ENCODE data around the gene ZNF750. TPM values are rescaled to one million over a fixed set of nuclear protein-coding genes. Genes with fewer than 3 reads are reported as not detected.

The ZNF750 gene
- total and polyA plus RNA-seq, 8 donors: 9.5 TPM; not detected in 7

DNA sequence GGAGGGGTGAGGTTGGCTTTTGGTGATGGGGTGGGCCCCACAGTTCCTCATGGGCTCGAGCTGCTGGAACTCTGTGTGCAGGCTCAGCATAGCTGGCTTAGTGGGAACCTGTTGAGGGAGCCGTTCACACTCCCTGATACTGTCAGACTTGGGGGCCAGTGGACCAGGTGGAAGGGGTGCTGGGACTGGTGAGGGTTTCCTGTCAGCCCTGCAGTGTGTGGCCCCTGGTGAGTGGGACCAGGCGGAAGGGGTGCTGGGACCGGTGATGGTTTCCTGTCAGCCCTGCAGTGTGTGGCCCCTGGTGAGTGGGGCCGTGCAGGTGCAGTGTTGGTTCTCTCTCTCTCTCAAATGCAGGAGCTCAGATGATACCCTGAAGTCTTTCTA, 45.1 kb upstream of the ZNF750 start:
- Histone ChIP-seq H3K4me3 (no peak overlapping the region), H3K4me1 (peaks cover 49 to 94% (median 82%) of the 10 kb centered on the region in 4 donors), H3K27me3 (no peaks in the 10 kb centered on the region), H3K27ac (peak overlapping the region; percentile 53 to 91 (median 87)), H3K9me3 (no peaks in the 10 kb centered on the region), H3K36me3 (peaks cover 0 to 4% (median 3%) of the 10 kb centered on the region in 4 donors)
- intact Hi-C loops (cut with DNase I; ENCODE audit: low total_unique reads): no loop called here
- WGBS, 5 donors: 58 to 72% (median 61%) methylated on average over 5 of the region's 5 CpGs
- no peak for DNase-seq
- TF ChIP-seq POLR2AphosphoS5 (IDR thresholded peaks at IDR 0.05): no peak
- no peak for TF ChIP-seq POLR2A (IDR thresholded peaks at IDR 0.05)

DNA sequence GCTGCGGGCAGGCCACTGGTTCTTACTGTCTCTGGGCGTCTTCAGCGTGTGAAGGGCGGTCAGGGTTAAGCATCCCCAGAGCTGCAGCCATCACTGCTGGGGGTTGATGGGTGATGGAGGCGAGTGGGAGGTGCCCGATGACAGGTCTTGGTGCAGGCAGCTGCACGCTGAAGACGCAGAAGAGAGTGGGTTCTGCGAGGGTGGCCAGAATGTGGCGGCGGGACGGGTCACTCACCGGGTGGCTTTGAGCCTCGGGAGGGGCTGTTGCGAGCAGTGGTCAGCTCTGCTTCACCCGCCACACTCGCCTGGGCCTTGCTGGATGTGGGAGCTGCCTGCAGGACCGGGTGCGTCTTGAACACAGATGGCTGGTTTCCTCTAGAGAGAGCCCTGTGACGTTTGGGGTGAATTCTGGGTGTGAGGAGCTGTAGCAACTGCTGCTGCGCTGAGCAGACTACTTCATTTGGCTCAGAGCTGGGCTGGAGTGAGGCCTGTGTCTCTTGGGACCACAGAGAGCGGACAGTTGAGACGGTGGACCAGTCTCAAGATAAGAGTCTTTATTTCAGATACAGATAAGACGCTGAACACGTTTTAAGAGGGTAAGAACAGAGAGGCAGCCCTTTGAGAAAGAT, 44.6 kb upstream of the ZNF750 start:
- WGBS, 5 donors: 72 to 78% (median 75%) methylated on average over 18 to 25 of the region's 25 CpGs
- no peaks in the 10 kb centered on the region for H3K27me3 ChIP-seq
- H3K36me3 ChIP-seq: peaks cover 0 to under 1% (median 0%) of the 10 kb centered on the region in 4 donors
- H3K4me1 ChIP-seq: peaks cover 47 to 93% (median 79%) of the 10 kb centered on the region in 4 donors
- H3K9me3 ChIP-seq: no peaks in the 10 kb centered on the region
- intact Hi-C loops (cut with DNase I; ENCODE audit: low total_unique reads): no loop called here
- peak in 1 of 2 donors; percentile 56 for DNase-seq
- no peak overlapping the region for H3K4me3 ChIP-seq
- TF ChIP-seq EP300 (IDR thresholded peaks at IDR 0.05) (no peak), POLR2AphosphoS5 (IDR thresholded peaks at IDR 0.05) (no peak), POLR2A (IDR thresholded peaks at IDR 0.05) (no peak)
- TF ChIP-seq, protein P1, sequence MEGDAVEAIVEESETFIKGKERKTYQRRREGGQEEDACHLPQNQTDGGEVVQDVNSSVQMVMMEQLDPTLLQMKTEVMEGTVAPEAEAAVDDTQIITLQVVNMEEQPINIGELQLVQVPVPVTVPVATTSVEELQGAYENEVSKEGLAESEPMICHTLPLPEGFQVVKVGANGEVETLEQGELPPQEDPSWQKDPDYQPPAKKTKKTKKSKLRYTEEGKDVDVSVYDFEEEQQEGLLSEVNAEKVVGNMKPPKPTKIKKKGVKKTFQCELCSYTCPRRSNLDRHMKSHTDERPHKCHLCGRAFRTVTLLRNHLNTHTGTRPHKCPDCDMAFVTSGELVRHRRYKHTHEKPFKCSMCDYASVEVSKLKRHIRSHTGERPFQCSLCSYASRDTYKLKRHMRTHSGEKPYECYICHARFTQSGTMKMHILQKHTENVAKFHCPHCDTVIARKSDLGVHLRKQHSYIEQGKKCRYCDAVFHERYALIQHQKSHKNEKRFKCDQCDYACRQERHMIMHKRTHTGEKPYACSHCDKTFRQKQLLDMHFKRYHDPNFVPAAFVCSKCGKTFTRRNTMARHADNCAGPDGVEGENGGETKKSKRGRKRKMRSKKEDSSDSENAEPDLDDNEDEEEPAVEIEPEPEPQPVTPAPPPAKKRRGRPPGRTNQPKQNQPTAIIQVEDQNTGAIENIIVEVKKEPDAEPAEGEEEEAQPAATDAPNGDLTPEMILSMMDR (IDR thresholded peaks at IDR 0.05): no peak
- H3K27ac ChIP-seq: peak overlapping the region; percentile 53 to 91 (median 87)

DNA sequence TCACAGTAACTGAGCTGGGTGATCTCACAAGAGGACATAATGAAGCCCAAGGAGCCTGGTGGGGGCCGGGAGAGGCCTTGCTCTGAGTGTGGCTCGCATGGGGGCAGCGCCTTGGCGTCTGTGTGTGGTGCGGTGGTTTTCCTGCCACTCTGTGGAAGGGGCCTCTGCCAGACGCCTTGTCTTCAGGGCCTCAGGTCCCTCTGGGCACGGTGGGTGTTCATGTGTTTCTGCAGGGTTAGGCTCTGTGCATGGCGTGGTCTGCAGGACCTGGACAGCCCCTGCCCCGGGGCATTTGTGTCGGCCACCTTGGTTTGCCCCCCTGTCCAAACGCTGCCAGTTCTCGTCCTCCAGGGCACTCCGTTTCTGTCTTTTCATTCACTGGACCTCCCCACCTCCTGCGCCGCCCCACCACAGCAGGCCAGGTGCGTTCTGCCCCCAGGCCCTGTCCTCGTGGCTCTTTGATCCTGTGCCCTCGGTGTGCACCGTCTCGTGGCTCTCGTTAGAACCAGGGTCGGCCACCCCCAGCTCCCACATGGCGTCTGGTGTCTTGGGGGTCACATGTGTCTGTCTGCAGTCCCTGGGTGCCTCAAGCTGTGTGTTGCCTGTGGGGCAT, 43.7 kb upstream of the ZNF750 start:
- WGBS, 5 donors: 50 to 66% (median 63%) methylated on average over 19 to 23 of the region's 23 CpGs
- intact Hi-C loops (cut with DNase I; ENCODE audit: low total_unique reads): no loop called here
- H3K36me3 ChIP-seq: peaks cover 0 to 5% (median 0%) of the 10 kb centered on the region in 4 donors
- H3K27me3 ChIP-seq: no peaks in the 10 kb centered on the region
- peaks cover 39 to 95% (median 82%) of the 10 kb centered on the region in 4 donors for H3K4me1 ChIP-seq
- DNase-seq: no peak
- H3K4me3 ChIP-seq: peak overlapping the region in 1 of 4 donors; percentile 12
- no peak for TF ChIP-seq EP300 (IDR thresholded peaks at IDR 0.05)
- TF ChIP-seq POLR2AphosphoS5 (IDR thresholded peaks at IDR 0.05): no peak
- TF ChIP-seq POLR2A (IDR thresholded peaks at IDR 0.05): no peak
- TF ChIP-seq, protein P1 (IDR thresholded peaks at IDR 0.05): no peak
- no peaks in the 10 kb centered on the region for H3K9me3 ChIP-seq
- H3K27ac ChIP-seq: peak overlapping the region; percentile 81 to 91 (median 87)

DNA sequence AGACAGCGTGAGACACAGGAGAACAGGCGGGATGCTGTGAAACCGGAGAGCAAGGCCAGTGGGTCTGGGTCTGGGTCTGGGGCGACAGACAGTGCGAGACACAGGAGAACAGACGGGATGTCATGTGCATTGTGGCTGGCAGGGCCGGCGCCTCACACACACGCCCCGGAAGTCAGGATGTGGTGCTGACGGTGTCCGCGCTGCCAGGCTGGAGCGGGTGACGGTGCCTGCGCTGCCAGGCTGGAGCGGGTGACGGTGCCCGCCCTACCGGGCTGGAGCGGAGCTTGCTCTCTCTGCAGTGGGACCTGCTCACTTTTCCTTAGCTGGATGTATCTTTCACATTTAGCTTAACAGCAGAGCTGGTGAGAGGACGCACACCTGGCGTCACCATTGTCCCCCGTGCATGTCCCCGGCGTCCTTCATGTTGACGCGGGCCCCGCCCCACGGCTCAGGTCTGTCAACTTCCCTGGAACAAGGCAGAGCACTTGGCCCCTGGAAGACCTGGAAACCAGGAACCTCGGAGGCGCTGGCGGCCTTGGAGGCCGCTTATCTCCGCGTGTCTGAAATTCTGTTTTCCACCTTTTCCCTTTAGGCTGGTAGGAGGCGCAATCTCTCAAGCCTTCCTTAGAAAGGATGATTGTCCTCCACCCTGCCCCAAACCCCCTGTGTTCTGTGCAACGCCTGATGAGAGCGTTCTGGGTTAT, 43.0 kb upstream of the ZNF750 start:
- intact Hi-C loops (cut with DNase I; ENCODE audit: low total_unique reads): no loop called here

More for the DNA sequence above, 43.0 kb upstream of the ZNF750 start:
- no peak for TF ChIP-seq EP300 (IDR thresholded peaks at IDR 0.05)
- TF ChIP-seq, protein P1 (IDR thresholded peaks at IDR 0.05): peak in 1 of 7 experiments; percentile 18
- TF ChIP-seq POLR2A (IDR thresholded peaks at IDR 0.05): peak in 1 of 4 donors; percentile 21
- TF ChIP-seq POLR2AphosphoS5 (IDR thresholded peaks at IDR 0.05): peak in 2 of 3 donors; percentile 54 to 72
- peaks cover 34 to 95% (median 78%) of the 10 kb centered on the region in 4 donors for H3K4me1 ChIP-seq
- peaks cover 0 to 5% (median 0%) of the 10 kb centered on the region in 4 donors for H3K36me3 ChIP-seq
- WGBS, 5 donors: 28 to 66% (median 52%) methylated on average over 35 to 39 of the region's 39 CpGs
- peak overlapping the region in 3 of 4 donors; percentile 12 to 16 (median 12) for H3K4me3 ChIP-seq
- no peaks in the 10 kb centered on the region for H3K9me3 ChIP-seq
- peak overlapping the region; percentile 81 to 91 (median 87) for H3K27ac ChIP-seq
- DNase-seq: peak; percentile 89 to 90
- H3K27me3 ChIP-seq: no peaks in the 10 kb centered on the region
